Measurements from ENCODE around the gene DDAH2.

Gene DDAH2

DNA sequence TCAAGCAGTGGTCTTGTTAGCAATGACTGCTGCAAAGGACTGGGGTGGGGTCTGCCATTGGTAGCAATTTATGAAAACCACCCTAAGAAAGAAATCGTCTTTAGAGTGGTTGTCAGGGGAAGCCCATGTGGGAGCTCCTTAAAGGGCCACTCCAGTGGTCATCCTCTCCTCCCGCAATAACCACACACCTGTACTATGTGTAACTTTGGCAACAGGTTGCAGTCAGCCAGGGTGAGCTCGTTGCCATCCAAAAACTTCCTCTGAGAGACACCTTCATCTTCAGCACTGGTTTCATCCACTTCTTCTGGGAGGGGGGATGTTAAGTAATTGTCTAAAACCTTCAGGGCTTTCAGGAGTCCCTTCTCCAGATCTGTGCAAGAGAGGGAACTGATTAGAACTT lies 2.9 kb upstream of the DDAH2 start:
- DNase-seq (ENCODE audit: low spot score): no peak

- DNase-seq (ENCODE audit: low spot score): no peak
Measured at GRCh38 chr6:31730631-31731086, 1.6 kb upstream of the DDAH2 start.

GRCh38 chr6:31729979-31730630 lies 1.0 kb upstream of the DDAH2 start:
- peak; percentile 79 for DNase-seq (ENCODE audit: low spot score)

DNA sequence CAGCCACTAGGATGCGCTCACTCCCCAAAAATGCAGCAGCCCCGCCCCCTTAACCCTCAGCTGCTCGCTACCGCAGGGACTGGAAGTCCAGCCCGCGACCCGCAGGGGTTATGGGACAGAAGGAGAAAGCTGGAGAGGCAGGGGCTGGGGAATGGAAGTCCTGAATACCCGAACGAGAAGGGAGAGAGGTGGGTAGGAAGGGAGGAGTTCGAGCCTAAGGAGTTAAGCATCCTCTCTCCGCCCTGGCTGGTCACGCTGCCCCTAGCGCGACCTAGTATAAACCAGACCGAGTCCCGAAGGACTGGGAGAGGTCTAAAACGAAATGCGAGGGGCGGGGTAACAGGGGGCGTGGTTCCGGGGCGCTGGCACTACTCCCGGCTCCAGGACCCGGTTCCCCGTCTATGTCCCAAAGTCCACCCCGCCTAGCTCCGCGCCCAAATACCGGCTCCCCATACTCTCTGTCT lies 448 bp upstream of the DDAH2 start:
- peak; percentile 80 for DNase-seq (ENCODE audit: low spot score)

DNA sequence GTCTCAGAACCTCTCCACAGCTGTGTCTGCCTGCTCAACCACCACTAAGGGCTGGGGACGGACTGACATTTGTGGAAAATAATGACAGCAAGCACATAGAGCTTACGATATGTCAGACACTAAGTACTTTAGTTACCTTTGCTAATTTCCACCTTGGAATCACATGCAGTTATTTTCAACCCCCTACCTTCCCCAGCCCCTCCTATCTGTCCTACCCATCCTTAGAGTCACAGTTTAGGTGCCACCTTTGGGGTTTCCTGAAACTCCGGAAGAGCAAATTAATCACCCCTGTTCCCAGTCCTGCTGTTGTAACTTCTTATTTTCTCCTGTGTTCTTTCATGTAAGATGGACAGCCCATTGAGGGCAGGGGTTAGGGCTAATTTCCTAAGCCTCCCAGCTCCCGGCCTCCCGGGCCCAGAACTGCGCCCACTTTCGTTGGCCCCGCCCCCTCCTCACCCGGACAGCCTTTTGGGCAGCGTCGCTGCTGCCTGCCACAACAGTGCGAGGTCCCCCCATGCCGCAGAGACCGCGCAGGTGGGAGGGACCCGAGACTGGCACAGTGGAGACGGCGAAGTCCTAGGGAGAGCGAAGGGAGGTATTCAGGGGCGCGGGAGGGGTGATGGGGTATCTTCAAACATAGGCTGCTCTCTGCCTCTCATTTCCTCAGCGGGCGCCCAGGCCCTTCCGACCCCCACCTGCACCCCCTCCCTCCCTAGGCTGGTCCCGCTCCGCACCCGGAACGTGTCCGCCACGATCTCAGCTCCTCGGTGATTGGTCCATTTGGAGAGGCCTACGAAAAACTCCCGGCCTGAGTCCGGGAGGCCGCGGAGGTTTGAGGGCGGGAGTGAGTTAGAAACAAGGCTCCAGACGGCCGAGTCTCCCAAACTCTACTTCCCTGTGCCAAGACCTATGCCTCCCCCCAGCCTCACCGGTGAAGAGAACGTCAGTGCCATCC lies 1.1 kb downstream of the DDAH2 start:
- DNase-seq (ENCODE audit: low spot score): no peak

GRCh38 chr6:31727034-31727716 lies 1.9 kb downstream of the DDAH2 start:
- peak; percentile 42 for DNase-seq (ENCODE audit: low spot score)

DNA sequence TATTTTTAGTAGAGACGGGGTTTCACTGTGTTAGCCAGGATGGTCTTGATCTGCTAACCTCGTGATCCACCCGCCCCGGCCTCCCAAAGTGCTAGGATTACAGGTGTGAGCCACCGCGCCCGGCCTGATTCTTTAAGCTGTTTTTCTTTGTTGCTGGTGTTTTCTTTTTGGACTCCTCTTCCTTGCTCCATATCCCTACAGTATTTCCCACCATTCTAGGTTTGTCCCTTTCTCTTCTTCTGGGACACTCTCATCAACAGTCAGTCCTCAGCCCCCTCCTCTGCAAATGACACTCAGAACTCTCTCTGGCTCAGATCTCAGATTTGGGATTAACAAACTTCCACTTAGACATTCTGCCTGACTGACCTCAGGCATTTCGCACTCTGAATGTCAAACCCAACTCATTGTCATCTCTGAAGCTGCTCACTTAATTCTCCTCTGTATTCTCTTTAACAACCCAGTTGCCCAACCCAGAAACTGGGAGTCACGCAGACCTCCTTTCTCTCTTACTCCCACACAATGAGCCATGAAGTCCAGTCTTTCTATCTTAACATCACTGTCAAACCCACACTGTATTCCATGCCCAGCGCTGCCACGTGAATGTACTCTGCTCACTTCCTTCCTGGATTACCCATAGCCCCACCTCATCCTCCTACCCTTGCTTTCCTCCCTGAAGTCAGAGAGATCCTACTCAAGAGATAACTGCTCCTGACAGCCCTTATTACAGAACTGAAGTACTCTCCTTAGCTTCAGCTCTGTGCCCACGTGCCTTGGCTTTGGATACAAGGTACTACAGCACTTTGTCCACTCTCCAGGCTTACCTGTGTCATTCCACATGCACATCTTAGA lies 3.4 kb downstream of the DDAH2 start:
- DNase-seq (ENCODE audit: low spot score): no peak

GRCh38 chr6:31723980-31724691 lies 5.0 kb downstream of the DDAH2 start:
- no peak for DNase-seq (ENCODE audit: low spot score)

- DNase-seq (ENCODE audit: low spot score): no peak
Measured at GRCh38 chr6:31723245-31723979, 5.7 kb downstream of the DDAH2 start, which contains the start of gene MPIG6B. Gene MPIG6B, plus strand, starts transcription at chr6:31723373. Its CDS starts 11 bp downstream, at chr6:31723384.

DNA sequence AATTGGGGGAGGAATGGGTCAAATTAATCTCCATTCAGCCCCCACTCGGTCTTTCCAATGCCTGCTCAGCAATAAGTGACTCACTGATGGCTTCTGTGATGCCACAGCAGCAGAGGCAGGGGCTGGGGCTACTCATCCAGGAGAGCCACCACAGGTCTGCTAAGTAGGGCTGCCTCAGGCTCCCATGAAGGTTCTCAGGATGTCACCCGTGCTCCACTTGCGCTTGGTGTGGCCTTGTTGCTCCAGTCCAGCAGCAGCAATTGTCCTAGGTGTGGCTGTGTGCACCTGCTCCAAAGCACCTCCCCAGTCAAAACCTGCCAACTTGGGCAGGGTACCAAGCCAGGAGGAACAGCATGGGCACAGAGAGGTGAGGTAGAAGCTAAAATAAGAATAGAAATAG lies 6.9 kb downstream of the DDAH2 start:
- no peak for DNase-seq (ENCODE audit: low spot score)

DNA sequence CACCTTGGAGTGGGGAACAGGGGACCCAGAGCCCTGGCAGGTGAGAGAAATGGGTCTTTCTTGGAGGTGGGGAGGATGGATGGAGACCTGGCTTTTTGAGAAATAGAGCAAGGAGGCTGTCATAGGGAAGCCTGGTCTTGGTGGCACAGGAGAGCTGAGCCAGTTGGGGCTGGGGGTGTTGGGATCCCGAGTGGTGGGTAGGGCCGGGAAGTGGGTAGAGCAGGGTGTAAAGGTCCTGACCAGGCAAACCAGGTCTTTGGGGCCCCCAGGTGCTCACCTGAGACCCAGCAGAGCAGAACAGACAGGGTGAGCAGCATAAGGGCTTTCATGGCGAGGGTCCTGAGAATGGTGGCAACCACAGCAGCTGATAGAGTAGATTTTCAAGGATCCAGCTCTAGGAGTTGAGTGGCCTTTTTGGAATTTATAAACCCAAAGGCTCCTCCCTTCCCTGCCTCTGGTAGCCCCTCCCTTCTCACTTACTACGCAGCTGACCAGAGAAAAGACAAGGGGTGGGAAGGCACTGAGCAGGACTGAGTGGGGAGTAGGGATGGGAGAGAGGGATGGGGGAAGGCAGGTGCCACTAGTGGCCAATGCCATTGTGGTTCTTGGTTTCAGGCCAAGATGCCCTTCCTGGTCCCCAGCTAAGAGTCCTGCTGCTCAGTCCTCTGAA lies 7.6 kb downstream of the DDAH2 start, which contains the start of gene LY6G6C:
Gene LY6G6C, minus strand, starts transcription at position 396 of the 670 bp plus-strand sequence. Its CDS starts 67 bp downstream, at position 329.
- DNase-seq (ENCODE audit: low spot score): no peak

DNA sequence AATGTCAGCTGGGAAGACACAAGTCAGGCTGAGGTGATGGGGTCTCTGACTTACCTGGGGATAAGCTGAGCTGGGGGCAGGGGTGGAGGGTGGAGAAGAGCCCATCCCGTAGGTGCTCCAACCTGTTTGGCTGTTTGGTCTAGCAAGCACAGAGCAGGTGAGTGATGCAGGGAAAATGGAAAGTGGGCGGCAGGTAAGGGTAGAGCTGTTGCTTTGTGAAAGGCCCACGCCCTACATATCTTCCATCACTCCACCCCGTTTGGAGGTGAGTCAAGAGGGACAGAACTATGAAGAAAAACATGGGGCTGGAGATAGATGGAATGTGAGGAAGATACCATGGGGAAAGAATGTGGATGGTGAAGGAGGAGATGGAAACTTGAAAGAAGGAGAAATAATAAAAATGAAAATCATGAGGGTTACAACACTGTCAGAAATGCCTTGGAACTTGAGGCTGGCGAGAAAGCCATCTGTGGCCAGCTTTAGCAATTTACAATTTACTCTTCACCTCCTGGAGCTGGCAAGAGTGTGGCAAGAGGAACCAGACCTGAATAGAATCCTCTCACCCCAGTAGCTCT lies 8.8 kb downstream of the DDAH2 start:
- DNase-seq (ENCODE audit: low spot score): no peak

DNA sequence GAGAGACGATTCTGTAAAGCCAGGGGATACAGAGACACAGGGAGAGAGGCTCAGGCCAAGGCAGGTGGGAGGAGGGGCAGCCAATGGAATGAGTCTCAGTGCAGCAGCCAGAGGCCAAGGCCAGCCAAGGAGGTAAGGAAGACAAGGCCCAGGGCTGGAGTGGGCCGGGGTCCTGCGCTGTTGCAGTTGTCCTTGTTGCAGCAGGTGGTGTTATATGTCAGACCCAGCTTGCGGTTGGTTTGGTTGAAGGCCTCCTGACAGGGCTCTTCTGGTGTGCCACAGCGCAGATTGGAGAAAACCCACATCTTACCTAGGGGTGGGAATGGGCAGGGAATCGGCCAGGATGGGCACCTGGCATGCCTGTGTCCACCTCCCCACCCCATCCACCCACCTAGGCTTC lies 10.1 kb downstream of the DDAH2 start:
- DNase-seq (ENCODE audit: low spot score): no peak

- DNase-seq (ENCODE audit: low spot score): no peak
Measured at GRCh38 chr6:31718265-31718664, 10.8 kb downstream of the DDAH2 start.

DNA sequence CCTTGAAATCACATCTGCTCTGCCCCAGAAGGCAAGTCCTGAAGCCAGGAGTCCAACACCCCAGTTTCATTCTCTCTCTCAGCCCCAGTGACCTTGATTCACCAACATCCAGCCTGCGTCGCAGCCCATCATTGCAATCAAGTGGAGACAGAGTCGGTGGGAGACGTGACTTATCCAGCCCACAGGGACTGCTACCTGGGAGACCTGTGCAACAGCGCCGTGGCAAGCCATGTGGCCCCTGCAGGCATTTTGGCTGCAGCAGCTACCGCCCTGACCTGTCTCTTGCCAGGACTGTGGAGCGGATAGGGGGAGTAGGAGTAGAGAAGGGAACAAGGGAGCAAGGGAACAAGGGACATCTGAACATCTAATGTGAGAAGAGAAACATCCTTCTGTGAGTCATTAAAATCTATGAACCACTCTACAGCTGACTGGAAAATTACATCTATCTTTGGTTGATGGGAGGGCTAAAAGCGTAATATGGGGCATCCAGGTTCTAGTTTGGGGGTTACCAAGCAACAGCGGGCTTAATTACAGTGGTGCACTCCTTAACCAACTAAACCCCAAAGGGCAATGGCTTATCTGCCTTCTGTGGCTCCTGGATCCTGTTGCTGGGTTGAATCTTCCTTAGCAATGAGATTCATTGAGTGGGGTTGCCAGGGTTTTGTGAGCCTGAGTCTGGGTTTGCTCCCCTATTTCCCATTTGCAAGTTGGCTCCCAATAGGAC lies 11.4 kb downstream of the DDAH2 start:
- no peak for DNase-seq (ENCODE audit: low spot score)

- no peak for DNase-seq (ENCODE audit: low spot score)
Measured at GRCh38 chr6:31715022-31715958, 13.8 kb downstream of the DDAH2 start, which contains the start of gene LY6G6D. Gene LY6G6D, plus strand, starts transcription at chr6:31715348. Its CDS starts 8 bp downstream, at chr6:31715356.

All from globus pallidus (tissue), 1 donor.